K562 (cell line): ENCODE data around the gene PMFBP1. TPM values are rescaled to one million over a fixed set of nuclear protein-coding genes. Genes with fewer than 3 reads are reported as not detected.

Experiments used
- BCL6 ChIP-seq: fragments of 250-450 bp; sonication (Bioruptor Pico); IDR thresholded peaks from 2 replicates; pipeline ENCODE4 v1.4.0; 2020
- ELF2 ChIP-seq: fragments of 250-450 bp; sonication (Bioruptor Pico); IDR thresholded peaks from 2 replicates; pipeline ENCODE4 v1.5.0; 2021; ENCODE audit warnings: mild to moderate bottlenecking
- FOXJ2 ChIP-seq: fragments of 200-800 bp; sonication (Bioruptor generic); IDR thresholded peaks from 2 replicates; pipeline ENCODE4 v1.6.1; 2016; ENCODE audit warnings: missing genetic modification characterization, missing compliant biosample characterization
- FOXK1 ChIP-seq: sonication (generic); formaldehyde crosslinking; IDR thresholded peaks from 2 replicates; pipeline ENCODE4 v1.8.0; 2022; ENCODE audit warnings: missing genetic modification reagents, mild to moderate bottlenecking, borderline replicate concordance
- KLF13 ChIP-seq: fragments of 450-650 bp; IDR thresholded peaks from 2 replicates; pipeline ENCODE4 v1.6.1; 2016; ENCODE audit warnings: missing genetic modification characterization, low read depth, mild to moderate bottlenecking, missing compliant biosample characterization, moderate library complexity, borderline replicate concordance
- MAFF ChIP-seq: IDR thresholded peaks from 2 replicates; pipeline ENCODE4 v1.6.1; 2012; ENCODE audit warnings: low read length, improper control_type of control experiment
- NR0B1 ChIP-seq: fragments of 450-650 bp; IDR thresholded peaks from one replicate; pipeline ENCODE4 v1.6.1; 2018; ENCODE audit warnings: mild to moderate bottlenecking, moderate library complexity; ENCODE audit not compliant: partially characterized antibody
- PHF8 ChIP-seq: fragments of 200-600 bp; sonication (generic); IDR thresholded peaks from 2 replicates; pipeline ENCODE4 v1.6.1; 2012; ENCODE audit warnings: mixed run types, mild to moderate bottlenecking, inconsistent platforms, low read length, moderate library complexity, borderline replicate concordance
- POU5F1 ChIP-seq: fragments of 150-350 bp; IDR thresholded peaks from 2 replicates; pipeline ENCODE4 v1.6.1; 2014; ENCODE audit warnings: borderline replicate concordance, low read length, low read depth, mild to moderate bottlenecking; ENCODE audit not compliant: partially characterized antibody
- RFX5 ChIP-seq: IDR thresholded peaks from 2 replicates; pipeline ENCODE4 v1.6.1; 2011; ENCODE audit warnings: low read depth, mild to moderate bottlenecking, improper control_type of control experiment, low read length
- RNF2 ChIP-seq: sonication (generic); IDR thresholded peaks from 2 replicates; pipeline ENCODE4 v1.6.1; 2016
- TAF1 ChIP-seq: IDR thresholded peaks from 2 replicates; pipeline ENCODE4 v1.6.1; 2011; ENCODE audit warnings: mild to moderate bottlenecking, low read length, moderate library complexity; ENCODE audit not compliant: insufficient read depth, control insufficient read depth, severe bottlenecking; ENCODE audit errors: extremely low read depth
- TEAD1 ChIP-seq, 2 experiments: fragments of 450-650 bp in 1 of 2; sonication (generic) in 1 of 2; formaldehyde crosslinking; IDR thresholded peaks; 2 replicates each; pipeline versions ENCODE4 v1.4.0 to v1.8.0; 2020 to 2022; ENCODE audit warnings: mild to moderate bottlenecking in 2 of 2, missing genetic modification reagents in 1 of 2
- XRCC4 ChIP-seq: IDR thresholded peaks from one replicate; pipeline ENCODE4 v1.6.1; 2011; ENCODE audit not compliant: insufficient read depth, insufficient read length; ENCODE audit errors: extremely low read depth
- ZBTB1 ChIP-seq: sonication (generic); formaldehyde crosslinking; IDR thresholded peaks from 2 replicates; pipeline ENCODE4 v1.8.1; 2023; ENCODE audit warnings: missing genetic modification reagents, low read depth, mild to moderate bottlenecking, borderline replicate concordance
- ZNF518B ChIP-seq: fragments of 250-450 bp; sonication (Bioruptor Pico); IDR thresholded peaks from 2 replicates; pipeline ENCODE4 v1.5.0; 2021; ENCODE audit warnings: mild to moderate bottlenecking, moderate library complexity
- ZNF609 ChIP-seq: sonication (generic); formaldehyde crosslinking; IDR thresholded peaks from 2 replicates; pipeline ENCODE4 v1.8.1; 2023; ENCODE audit warnings: missing genetic modification reagents, mild to moderate bottlenecking, borderline replicate concordance
- polyA plus RNA-seq, 8 experiments: library from polyadenylated mRNA; depleted of rRNA in 4 of 8; stranded (reverse) in 5 of 8; unstranded in 3 of 8; fragments of >200 nt; fragmentation: Nextera tagmentation in 2 of 8; fragmentation: Illumina TruSeq in 1 of 8; extraction: Ambion mirVana in 2 of 8; extraction: Trizol in 1 of 8; gene quantifications; 2 replicates each; pipeline versions ENCODE4 v1.2.1 to v1.2.3, GENCODE V29; 2011 to 2014; ENCODE audit warnings: inconsistent platforms in 1 of 8, missing spikeins in 1 of 8
- total RNA-seq, 7 experiments: library from RNA; depleted of rRNA in 6 of 7; stranded (reverse); fragments of >200 nt in 6 of 7; fragmentation: Illumina TruSeq in 2 of 7; extraction: Trizol in 2 of 7; gene quantifications; 2 replicates each; pipeline versions ENCODE4 v1.2.1 to v1.2.3, GENCODE V29; 2011 to 2021; ENCODE audit warnings: low replicate concordance in 1 of 7

Gene PMFBP1
- total and polyA plus RNA-seq, 9 of the 15 experiments (the other 6 are each of a cell fraction or from before 2014, with no cell fraction given): 0.13 to 0.91 (median 0.47) TPM

- no peak for TF ChIP-seq ZNF609
- no peak for TF ChIP-seq XRCC4
- no peak for TF ChIP-seq BCL6
- TF ChIP-seq KLF13 (tag): no peak; the same call in 1 of the 2 replicates
- no peak for TF ChIP-seq ZBTB1 (CRISPR knock-in tag)
- TF ChIP-seq ELF2 (CRISPR knock-in tag): peak; percentile 87; the same call in 1 of the 2 replicates
- no peak for TF ChIP-seq RFX5
- TF ChIP-seq ZNF518B (CRISPR knock-in tag): no peak
- TF ChIP-seq TEAD1 (CRISPR knock-in tag; IDR thresholded peaks at IDR 0.05): 0 out of 4 replicates have a peak, but pooled peaks of 1 of the 2 experiments have one; percentile 27
- peak; percentile 90; the same call in 1 of the 2 replicates for TF ChIP-seq PHF8
- TF ChIP-seq TAF1: peak; percentile 86
- no peak for TF ChIP-seq NR0B1
- no peak for TF ChIP-seq FOXK1 (CRISPR knock-in tag)
- no peak for TF ChIP-seq MAFF
- no peak for TF ChIP-seq POU5F1
- peak; percentile 38; the same call in 1 of the 2 replicates for TF ChIP-seq RNF2
- TF ChIP-seq FOXJ2: no peak
Measured at GRCh38 chr16:72093448-72094265, 78.3 kb downstream of the PMFBP1 start, which contains the start of the genes DHX38 and TXNL4B (continued).
